ENCODE results near the gene MYL6. TPM values are rescaled to one million over a fixed set of nuclear protein-coding genes. Genes with fewer than 3 reads are reported as not detected.

The MYL6 gene
- total and polyA plus RNA-seq, 4 donors = 1,471 to 3,593 (median 2,197) TPM

DNA sequence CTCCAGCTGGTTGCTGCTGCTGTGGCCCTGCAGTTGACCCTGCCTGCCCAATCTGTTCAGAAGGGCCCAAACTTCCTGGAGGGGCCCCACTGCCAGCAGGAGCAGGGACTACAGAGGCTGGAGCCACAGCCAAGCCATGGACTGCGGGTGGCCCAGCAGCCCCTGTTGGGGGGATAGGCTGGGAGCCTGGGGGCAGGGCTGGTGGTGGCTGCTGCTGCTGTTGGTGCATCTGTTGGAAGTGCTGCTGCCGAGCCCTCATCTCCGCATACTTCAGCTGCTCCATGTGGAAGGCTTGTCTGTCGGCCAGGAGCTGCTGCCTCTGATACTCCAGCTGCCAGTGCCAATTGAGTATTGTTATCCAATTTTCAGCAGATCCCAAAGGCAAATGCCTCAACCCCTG, 7.2 kb downstream of the MYL6 start:
- Histone ChIP-seq H3K4me3 (no peak overlapping the region), H3K9ac (ENCODE audit: insufficient read depth in 1 of 2, low read length in 2 of 2) (no peak overlapping the region), H3K27me3 (ENCODE audit: control insufficient read depth in 3 of 3, insufficient read depth in 3 of 3, low read length in 2 of 3) (no peaks in the 10 kb centered on the region), H3K36me3 (ENCODE audit: control insufficient read depth in 4 of 4, insufficient read depth in 4 of 4, low read length in 4 of 4) (peaks cover 16 to 69% (median 57%) of the 10 kb centered on the region in 4 donors), H3K27ac (ENCODE audit: low read depth in 1 of 2, low read length in 1 of 2) (no peak overlapping the region), H3K4me1 (ENCODE audit: control insufficient read depth in 5 of 5, insufficient read depth in 5 of 5, low read length in 5 of 5) (peaks cover 0 to 9% (median 5%) of the 10 kb centered on the region in 5 donors), H3K9me3 (ENCODE audit: control insufficient read depth in 4 of 4, insufficient read depth in 3 of 4, low read length in 3 of 4) (no peaks in the 10 kb centered on the region)
- WGBS, 2 donors = 77 to 82% methylated on average over 4 of the region's 4 CpGs
- no peak for ATAC-seq (ENCODE audit: insufficient read depth, low FRiP score)
- no peak for DNase-seq
- TF ChIP-seq, protein P1, sequence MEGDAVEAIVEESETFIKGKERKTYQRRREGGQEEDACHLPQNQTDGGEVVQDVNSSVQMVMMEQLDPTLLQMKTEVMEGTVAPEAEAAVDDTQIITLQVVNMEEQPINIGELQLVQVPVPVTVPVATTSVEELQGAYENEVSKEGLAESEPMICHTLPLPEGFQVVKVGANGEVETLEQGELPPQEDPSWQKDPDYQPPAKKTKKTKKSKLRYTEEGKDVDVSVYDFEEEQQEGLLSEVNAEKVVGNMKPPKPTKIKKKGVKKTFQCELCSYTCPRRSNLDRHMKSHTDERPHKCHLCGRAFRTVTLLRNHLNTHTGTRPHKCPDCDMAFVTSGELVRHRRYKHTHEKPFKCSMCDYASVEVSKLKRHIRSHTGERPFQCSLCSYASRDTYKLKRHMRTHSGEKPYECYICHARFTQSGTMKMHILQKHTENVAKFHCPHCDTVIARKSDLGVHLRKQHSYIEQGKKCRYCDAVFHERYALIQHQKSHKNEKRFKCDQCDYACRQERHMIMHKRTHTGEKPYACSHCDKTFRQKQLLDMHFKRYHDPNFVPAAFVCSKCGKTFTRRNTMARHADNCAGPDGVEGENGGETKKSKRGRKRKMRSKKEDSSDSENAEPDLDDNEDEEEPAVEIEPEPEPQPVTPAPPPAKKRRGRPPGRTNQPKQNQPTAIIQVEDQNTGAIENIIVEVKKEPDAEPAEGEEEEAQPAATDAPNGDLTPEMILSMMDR (IDR thresholded peaks at IDR 0.05; ENCODE audit: control extremely low read depth, extremely low read depth) = no peak

DNA sequence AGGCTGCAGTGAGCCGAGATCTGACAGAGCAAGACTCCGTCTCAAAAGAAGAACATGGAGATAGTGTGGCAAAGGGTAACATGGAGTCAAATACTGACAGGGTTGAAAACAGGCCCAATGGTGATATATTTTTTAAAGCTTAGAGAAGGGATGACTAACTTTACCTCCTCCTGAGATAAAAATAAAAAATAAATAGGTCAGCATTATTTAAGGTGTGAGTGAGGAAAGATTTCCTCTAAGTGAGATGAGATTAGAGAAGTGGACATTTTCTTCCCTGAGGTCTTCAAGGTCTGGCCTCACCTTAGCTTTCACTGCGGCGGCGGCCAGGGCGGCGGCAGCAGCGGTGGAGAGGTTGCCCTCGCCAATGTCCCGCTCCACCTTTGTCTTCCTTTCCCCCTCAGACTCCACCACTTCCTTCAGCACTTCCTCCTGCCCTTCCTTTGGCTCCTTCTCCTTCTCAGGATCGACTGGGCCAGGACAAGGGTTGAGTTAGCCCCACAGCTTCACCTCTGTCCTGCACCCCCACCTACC, 11.1 kb downstream of the MYL6 start:
- Histone ChIP-seq H3K27ac (ENCODE audit: low read depth in 1 of 2, low read length in 1 of 2) (no peak overlapping the region), H3K9me3 (ENCODE audit: control insufficient read depth in 4 of 4, insufficient read depth in 3 of 4, low read length in 3 of 4) (no peaks in the 10 kb centered on the region), H3K36me3 (ENCODE audit: control insufficient read depth in 4 of 4, insufficient read depth in 4 of 4, low read length in 4 of 4) (peaks cover 40 to 69% (median 58%) of the 10 kb centered on the region in 4 donors), H3K4me3 (no peak overlapping the region), H3K4me1 (ENCODE audit: control insufficient read depth in 5 of 5, insufficient read depth in 5 of 5, low read length in 5 of 5) (no peaks in the 10 kb centered on the region), H3K27me3 (ENCODE audit: control insufficient read depth in 3 of 3, insufficient read depth in 3 of 3, low read length in 2 of 3) (no peaks in the 10 kb centered on the region), H3K9ac (ENCODE audit: insufficient read depth in 1 of 2, low read length in 2 of 2) (no peak overlapping the region)
- DNase-seq (no peak), ATAC-seq (ENCODE audit: insufficient read depth, low FRiP score) (no peak)
- TF ChIP-seq, protein P1 (IDR thresholded peaks at IDR 0.05; ENCODE audit: control extremely low read depth, extremely low read depth) = no peak
- WGBS, 2 donors = 74% methylated on average over 11 of the region's 11 CpGs

DNA sequence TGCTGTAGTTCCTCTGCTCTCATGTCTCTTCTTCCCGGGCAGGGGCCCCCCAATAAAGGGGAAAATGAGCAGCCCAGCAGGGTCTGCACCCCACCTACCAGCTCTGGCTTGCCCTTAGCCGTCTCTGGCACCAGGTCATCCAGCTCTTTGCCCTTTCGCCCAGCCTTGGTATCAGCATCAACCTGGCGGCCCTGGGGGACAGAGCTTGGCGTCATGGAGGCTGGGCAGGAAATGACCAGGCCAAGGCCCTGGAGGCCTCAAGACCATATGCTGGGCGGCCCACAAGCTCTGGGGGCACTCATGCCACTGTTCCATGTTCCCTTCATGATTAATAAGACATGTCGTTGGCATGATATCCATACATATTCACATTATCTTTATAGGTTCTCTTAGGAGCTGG, 14.7 kb downstream of the MYL6 start:
- no peak for DNase-seq
- H3K27ac ChIP-seq (ENCODE audit: low read depth in 1 of 2, low read length in 1 of 2) = no peak overlapping the region
- no peaks in the 10 kb centered on the region for H3K27me3 ChIP-seq (ENCODE audit: control insufficient read depth in 3 of 3, insufficient read depth in 3 of 3, low read length in 2 of 3)
- TF ChIP-seq, protein P1 (IDR thresholded peaks at IDR 0.05; ENCODE audit: control extremely low read depth, extremely low read depth) = no peak
- H3K4me1 ChIP-seq (ENCODE audit: control insufficient read depth in 5 of 5, insufficient read depth in 5 of 5, low read length in 5 of 5) = no peaks in the 10 kb centered on the region
- WGBS, 2 donors = 90% methylated on average over 7 of the region's 7 CpGs
- no peak overlapping the region for H3K4me3 ChIP-seq
- no peak overlapping the region for H3K9ac ChIP-seq (ENCODE audit: insufficient read depth in 1 of 2, low read length in 2 of 2)
- no peaks in the 10 kb centered on the region for H3K9me3 ChIP-seq (ENCODE audit: control insufficient read depth in 4 of 4, insufficient read depth in 3 of 4, low read length in 3 of 4)
- ATAC-seq (ENCODE audit: insufficient read depth, low FRiP score) = no peak
- peaks cover 41 to 61% (median 54%) of the 10 kb centered on the region in 4 donors for H3K36me3 ChIP-seq (ENCODE audit: control insufficient read depth in 4 of 4, insufficient read depth in 4 of 4, low read length in 4 of 4)

DNA sequence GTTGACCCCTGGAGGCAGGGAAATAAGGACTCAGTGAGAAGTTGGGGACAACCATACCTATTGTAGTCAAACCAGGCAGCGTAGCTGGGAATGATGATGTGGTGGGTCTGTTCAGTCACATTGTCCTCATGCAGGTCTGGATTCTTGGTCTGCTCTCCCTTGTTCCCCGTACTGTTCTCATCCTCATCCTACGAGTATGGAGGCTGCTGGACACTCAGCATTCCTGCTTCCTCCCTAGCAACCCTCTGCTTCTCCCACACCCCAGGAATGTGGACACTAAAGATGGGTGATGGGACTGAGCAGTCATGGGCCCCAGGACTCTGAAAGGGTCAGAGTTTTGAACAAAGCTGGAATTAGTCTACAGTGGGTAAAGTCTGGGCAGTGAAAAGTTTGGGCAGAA, 20.2 kb downstream of the MYL6 start:
- no peak for ATAC-seq (ENCODE audit: insufficient read depth, low FRiP score)
- Histone ChIP-seq H3K4me1 (ENCODE audit: control insufficient read depth in 5 of 5, insufficient read depth in 5 of 5, low read length in 5 of 5) (no peaks in the 10 kb centered on the region), H3K4me3 (no peak overlapping the region), H3K27me3 (ENCODE audit: control insufficient read depth in 3 of 3, insufficient read depth in 3 of 3, low read length in 2 of 3) (no peaks in the 10 kb centered on the region), H3K36me3 (ENCODE audit: control insufficient read depth in 4 of 4, insufficient read depth in 4 of 4, low read length in 4 of 4) (peaks cover 43 to 56% (median 47%) of the 10 kb centered on the region in 4 donors), H3K27ac (ENCODE audit: low read depth in 1 of 2, low read length in 1 of 2) (no peak overlapping the region), H3K9me3 (ENCODE audit: control insufficient read depth in 4 of 4, insufficient read depth in 3 of 4, low read length in 3 of 4) (no peaks in the 10 kb centered on the region), H3K9ac (ENCODE audit: insufficient read depth in 1 of 2, low read length in 2 of 2) (no peak overlapping the region)
- no peak for DNase-seq
- 89 to 93% methylated on average over 3 of the region's 3 CpGs for WGBS, 2 donors
- TF ChIP-seq, protein P1 (IDR thresholded peaks at IDR 0.05; ENCODE audit: control extremely low read depth, extremely low read depth) = no peak
